Pancreas (tissue), 10 donors: ENCODE data around the gene UPF3B. TPM values are rescaled to one million over a fixed set of nuclear protein-coding genes. Genes with fewer than 3 reads are reported as not detected.
"Not testable (repeated sequence)": the region's sequence is repeated elsewhere in the genome, so short reads cannot be mapped to it uniquely, and the experiment has no call there.

Experiments
- ATAC-seq, 4 donors: fragments of 200-7000 bp; cut with Tn5 transposase; one replicate each; pipeline versions ENCODE4 v1.8.0 to v1.9.1; 2020; ENCODE audit warnings: mild to moderate bottlenecking in 4 of 4, moderate library complexity in 4 of 4
- DNase-seq, 6 donors: peaks; one replicate each; pipeline ENCODE4 v3.0.0-alpha.2; 2020
- FAIRE-seq: peaks from 2 replicates; lab custom pipeline; 2012; peaks lifted over from hg19 to GRCh38; lab: Jason Lieb, UNC
- H3K27ac ChIP-seq, 4 donors: fragments of 200-600 bp; sonication (generic); 1 replicate in 3 of 4; 2 replicates in 1 of 4; pipeline versions ENCODE4 v1.5.0 to v1.8.0; 2020
- H3K27me3 ChIP-seq, 4 donors: fragments of 200-600 bp; one replicate each; pipeline ENCODE4 v1.8.0; 2021
- H3K36me3 ChIP-seq, 3 donors: fragments of 200-600 bp; sonication (generic) in 1 of 3; one replicate each; pipeline versions ENCODE4 v1.5.0 to v1.8.0; 2020 to 2021
- H3K4me1 ChIP-seq, 3 donors: fragments of 200-600 bp; one replicate each; pipeline ENCODE4 v1.8.0; 2021
- H3K4me3 ChIP-seq, 4 donors: fragments of 200-600 bp; sonication (generic) in 2 of 4; one replicate each; pipeline versions ENCODE4 v1.5.0 to v1.8.0; 2020 to 2021
- H3K9me3 ChIP-seq, 4 donors: fragments of 200-600 bp; one replicate each; pipeline ENCODE4 v1.8.0; 2021
- CTCF ChIP-seq, 4 donors: fragments of 200-600 bp; sonication (generic) in 3 of 4; IDR thresholded peaks; one replicate each; pipeline versions ENCODE4 v1.5.0 to v1.8.0; 2021; ENCODE audit warnings: antibody characterized with exemption in 4 of 4
- WGBS, 2 donors: extraction: QIAGEN DNeasy Blood & Tissue Kit; methylation state at CpG; one replicate each; pipeline ENCODE4 v1.1.7; 2013; 5-methylcytosine and 5-hydroxymethylcytosine counted together
- intact Hi-C, 3 donors: fragments of 100-400 bp; cut with DNase I; formaldehyde crosslinking; loops; one replicate each; pipeline versions ENCODE4 v1.11.1 to v1.14.2; 2022
- polyA plus RNA-seq, 2 donors: library from polyadenylated mRNA; stranded (reverse); fragments of 200-250 nt; gene quantifications; one replicate each; pipeline ENCODE4 v1.2.3, GENCODE V29; 2013
- total RNA-seq, 6 donors: library from RNA; stranded (reverse); fragmentation: NEBNext Ultra II Directional in 4 of 6; extraction: Animal tissue kit (Norgen Biotek cat#: 25700) in 4 of 6; gene quantifications; one replicate each; pipeline versions ENCODE4 v1.2.1 to v1.2.4, GENCODE V29; 2021 to 2023
- donor health status: healthy with polysubstance abuse.
- donor health status: DM: no; HTN: no; CAD: no; lungs with moderate emphysema.
- donor health status: DM: no; HTN: no; CAD: no.
- donor health status: control.
- donor health status: control.
- donor health status: Bipolar disorder and iron deficiency.
- donor health status: DM: yes; HTN: yes; CAD: no.
- donor health status: DM: no; HTN: no; CAD: no.
- donor health status: DM: no; HTN: no; CAD: no.
- donor health status: DM: yes; HTN: yes; CAD: no.

The UPF3B gene
- total and polyA plus RNA-seq, 8 donors, result 1.9 to 8.6 (median 3.2) TPM

GRCh38 chrX:119853444-119853843, 681 bp upstream of the UPF3B start:
- no peak for DNase-seq
- WGBS, 2 donors, result 6 to 41% methylated on average over 10 of the region's 10 CpGs
- FAIRE-seq, result no peak
- ATAC-seq, result peak in 3 of 4 donors; percentile 33 to 43 (median 33)
- Histone ChIP-seq H3K27me3 (no peaks in the 10 kb centered on the region), H3K4me3 (peak overlapping the region in 2 of 4 donors; percentile 36 to 56), H3K9me3 (no peaks in the 10 kb centered on the region), H3K4me1 (no peaks in the 10 kb centered on the region), H3K36me3 (no peaks in the 10 kb centered on the region), H3K27ac (peak overlapping the region in 3 of 4 donors; percentile 22 to 82 (median 30))
- no peak for TF ChIP-seq CTCF (IDR thresholded peaks at IDR 0.05)
- intact Hi-C loops, result no loop called here

- 62 to 86% methylated on average over 3 of the region's 3 CpGs for WGBS, 2 donors
- ATAC-seq (no peak), DNase-seq (no peak), FAIRE-seq (no peak)
- Histone ChIP-seq H3K27me3 (no peaks in the 10 kb centered on the region), H3K4me3 (no peak overlapping the region), H3K36me3 (peaks cover 0 to 8% (median 0%) of the 10 kb centered on the region in 3 donors), H3K27ac (no peak overlapping the region), H3K4me1 (no peaks in the 10 kb centered on the region), H3K9me3 (no peaks in the 10 kb centered on the region)
- TF ChIP-seq CTCF (IDR thresholded peaks at IDR 0.05), result no peak
- intact Hi-C loops, result no loop called here
These were observed 18.9 kb downstream of the UPF3B start for GRCh38 chrX:119833905-119834304.

- WGBS, 2 donors, result 88 to 93% methylated on average over 5 of the region's 5 CpGs
- Histone ChIP-seq H3K4me1 (no peaks in the 10 kb centered on the region), H3K4me3 (no peak overlapping the region), H3K9me3 (no peaks in the 10 kb centered on the region), H3K36me3 (peaks cover 0 to 4% (median 0%) of the 10 kb centered on the region in 3 donors), H3K27me3 (no peaks in the 10 kb centered on the region), H3K27ac (no peak overlapping the region)
- TF ChIP-seq CTCF (IDR thresholded peaks at IDR 0.05), result no peak
- intact Hi-C loops, result no loop called here
- DNase-seq, result no peak
- no peak for ATAC-seq
- FAIRE-seq, result no peak
These were observed 24.3 kb downstream of the UPF3B start for GRCh38 chrX:119828446-119828845.

DNA sequence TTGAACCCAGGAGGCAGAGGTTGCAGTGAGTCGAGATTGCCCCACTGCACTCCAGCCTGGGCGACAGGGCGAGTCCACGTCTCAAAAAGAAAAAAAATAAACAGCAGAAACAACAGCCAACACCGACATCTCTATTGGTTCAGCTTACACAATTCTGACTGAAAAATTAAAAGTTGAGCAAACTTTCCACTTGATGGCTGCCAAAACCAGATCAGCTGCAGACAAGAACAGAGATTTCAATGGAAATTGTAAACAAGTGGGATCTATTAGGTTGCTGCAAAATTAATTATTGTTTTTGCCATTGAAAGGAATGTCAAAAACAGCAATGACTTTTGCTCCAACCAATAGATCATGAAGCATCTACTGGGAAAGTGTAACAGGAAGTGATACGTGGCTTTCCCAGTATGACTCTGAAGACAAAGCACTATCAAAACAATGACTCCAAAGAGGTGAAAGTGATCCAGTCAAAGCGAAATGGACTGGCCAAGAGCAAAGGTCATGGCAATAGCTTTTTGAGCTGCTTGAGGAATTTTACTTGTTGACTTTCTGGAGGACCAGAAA, 26.3 kb downstream of the UPF3B start:
- ATAC-seq (no peak), FAIRE-seq (no peak), DNase-seq (no peak)
- Histone ChIP-seq H3K4me1 (no peaks in the 10 kb centered on the region), H3K4me3 (no peak overlapping the region), H3K9me3 (no peaks in the 10 kb centered on the region), H3K36me3 (no peaks in the 10 kb centered on the region), H3K27ac (no peak overlapping the region), H3K27me3 (no peaks in the 10 kb centered on the region)
- intact Hi-C loops, result no loop called here
- no peak for TF ChIP-seq CTCF (IDR thresholded peaks at IDR 0.05)
- WGBS, 2 donors, result 45 to 57% methylated on average over 7 of the region's 7 CpGs

- H3K27me3 ChIP-seq, DNase-seq, intact Hi-C loops, H3K27ac ChIP-seq, ATAC-seq, H3K9me3 ChIP-seq, H3K36me3 ChIP-seq, H3K4me1 ChIP-seq, H3K4me3 ChIP-seq, FAIRE-seq: not testable (repeated sequence)
- WGBS, 2 donors, result no CpG with 5 or more reads among the region's 5 CpGs
These were observed 28.5 kb downstream of the UPF3B start for GRCh38 chrX:119824221-119824620.

DNA sequence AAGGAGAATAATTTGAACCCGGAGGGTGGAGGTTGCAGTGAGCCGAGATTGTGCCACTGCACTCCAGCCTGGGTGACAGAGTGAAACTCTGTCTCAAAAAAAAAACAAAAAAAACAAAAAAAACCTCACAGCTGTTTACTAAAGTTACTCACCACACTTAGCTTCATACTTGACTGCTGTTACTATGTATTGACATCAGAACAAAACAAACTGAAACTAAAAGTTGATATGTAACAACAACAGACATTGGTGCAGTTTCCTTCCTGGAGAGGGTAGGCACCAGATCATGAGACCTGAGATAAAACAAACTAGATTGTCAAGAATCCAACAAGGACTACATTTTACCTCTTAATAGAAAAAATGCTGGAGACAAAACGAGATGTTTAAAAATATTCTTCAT, 31.1 kb downstream of the UPF3B start:
- H3K4me1 ChIP-seq, H3K27me3 ChIP-seq, intact Hi-C loops, FAIRE-seq, H3K36me3 ChIP-seq, H3K4me3 ChIP-seq, DNase-seq, H3K9me3 ChIP-seq, H3K27ac ChIP-seq: not testable (repeated sequence)
- 66 to 77% methylated on average over 3 of the region's 3 CpGs for WGBS, 2 donors
- peak in 1 of 4 donors; percentile 34 for ATAC-seq
